Fibroblast of mammary gland (primary cell): ENCODE results near the gene CNOT1.
A peak's percentile ranks its signal among the peaks of the same experiment; 100 is the strongest.
"Not testable (repeated sequence)": the region's sequence is repeated elsewhere in the genome, so short reads cannot be mapped to it uniquely, and the experiment has no call there.

ENCODE experiments used
- DNase-seq: peaks from one replicate; pipeline ENCODE4 v3.0.0-alpha.2; 2010; ENCODE audit warnings: low read depth
- H3K4me3 ChIP-seq: 2 replicates; pipeline ENCODE4 v1.5.1; 2011; ENCODE audit warnings: low read depth, mild to moderate bottlenecking, low read length, moderate library complexity; ENCODE audit not compliant: control insufficient read depth
- TF ChIP-seq, protein P1 (sequence below): conservative IDR thresholded peaks from 2 replicates; pipeline ENCODE4 v1.5.1; 2011; ENCODE audit warnings: low read depth, low read length, inconsistent platforms; ENCODE audit not compliant: control insufficient read depth, insufficient read depth

CNOT1 gene

DNA sequence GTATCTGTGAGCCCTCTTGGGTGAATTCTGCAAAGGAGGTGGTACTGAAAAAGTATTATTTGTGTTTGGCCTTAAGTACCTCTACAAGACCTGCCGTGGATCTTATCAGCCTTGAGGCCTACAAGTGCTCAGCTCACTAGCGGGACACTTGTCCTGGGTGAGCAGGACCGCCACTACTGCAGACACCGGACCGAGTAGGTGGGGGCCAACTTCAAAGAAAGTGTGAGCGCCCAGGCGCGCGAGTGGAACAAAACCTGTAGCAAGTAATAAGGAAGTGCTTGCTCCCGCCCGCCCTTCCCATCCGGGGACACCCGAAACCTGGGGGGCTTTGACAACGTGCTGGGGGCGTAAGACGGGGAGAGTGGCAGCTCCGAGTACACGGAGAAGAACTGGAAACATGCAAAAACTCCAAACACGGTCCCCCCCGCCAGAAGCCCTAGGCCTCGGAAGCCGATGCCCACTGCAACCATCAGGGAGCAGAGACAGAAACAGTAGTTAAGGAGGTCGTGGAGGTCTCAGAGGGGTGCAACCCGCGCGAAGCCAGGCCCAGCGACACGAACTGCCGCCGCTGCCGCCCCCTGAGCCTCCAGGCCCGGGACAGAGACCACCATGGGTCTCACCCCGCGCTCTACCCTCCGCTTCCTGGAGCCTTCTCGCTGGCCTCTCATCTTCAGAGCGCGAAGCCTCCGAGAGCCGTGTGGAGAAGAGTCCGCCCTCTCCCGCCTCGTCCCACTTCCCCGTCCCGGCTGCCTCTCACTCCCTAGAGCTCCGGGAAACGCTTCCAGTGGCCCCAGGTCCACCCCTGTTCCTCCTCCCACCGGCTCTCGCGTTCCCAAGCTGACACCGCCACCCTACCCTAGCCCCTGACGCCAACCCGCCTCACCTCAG is 537 bp downstream of the CNOT1 start:
- peak; percentile 18 for DNase-seq
- TF ChIP-seq, protein P1, sequence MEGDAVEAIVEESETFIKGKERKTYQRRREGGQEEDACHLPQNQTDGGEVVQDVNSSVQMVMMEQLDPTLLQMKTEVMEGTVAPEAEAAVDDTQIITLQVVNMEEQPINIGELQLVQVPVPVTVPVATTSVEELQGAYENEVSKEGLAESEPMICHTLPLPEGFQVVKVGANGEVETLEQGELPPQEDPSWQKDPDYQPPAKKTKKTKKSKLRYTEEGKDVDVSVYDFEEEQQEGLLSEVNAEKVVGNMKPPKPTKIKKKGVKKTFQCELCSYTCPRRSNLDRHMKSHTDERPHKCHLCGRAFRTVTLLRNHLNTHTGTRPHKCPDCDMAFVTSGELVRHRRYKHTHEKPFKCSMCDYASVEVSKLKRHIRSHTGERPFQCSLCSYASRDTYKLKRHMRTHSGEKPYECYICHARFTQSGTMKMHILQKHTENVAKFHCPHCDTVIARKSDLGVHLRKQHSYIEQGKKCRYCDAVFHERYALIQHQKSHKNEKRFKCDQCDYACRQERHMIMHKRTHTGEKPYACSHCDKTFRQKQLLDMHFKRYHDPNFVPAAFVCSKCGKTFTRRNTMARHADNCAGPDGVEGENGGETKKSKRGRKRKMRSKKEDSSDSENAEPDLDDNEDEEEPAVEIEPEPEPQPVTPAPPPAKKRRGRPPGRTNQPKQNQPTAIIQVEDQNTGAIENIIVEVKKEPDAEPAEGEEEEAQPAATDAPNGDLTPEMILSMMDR, result no peak
- H3K4me3 ChIP-seq, result peak overlapping the region; percentile 95

DNA sequence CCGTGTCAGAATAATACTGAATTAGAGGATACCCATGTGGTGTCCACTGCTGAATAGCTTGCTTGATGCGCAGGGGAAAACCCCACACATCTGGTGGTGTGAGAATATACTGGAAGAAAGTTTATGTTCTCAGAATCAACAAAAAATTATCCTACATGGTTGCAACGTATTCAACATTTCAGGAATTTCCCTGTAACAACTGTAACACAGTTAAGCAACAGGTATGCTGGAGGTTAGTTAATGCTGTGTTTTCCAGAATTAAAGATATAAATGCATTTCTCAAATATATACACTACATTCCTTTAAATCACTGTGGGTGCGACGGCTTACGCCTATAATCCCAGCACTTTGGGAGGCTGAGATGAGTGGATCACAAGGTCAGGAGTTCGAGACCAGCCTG is 5.4 kb downstream of the CNOT1 start:
- TF ChIP-seq, protein P1, result no peak
- no peak overlapping the region for H3K4me3 ChIP-seq
- DNase-seq, result no peak

DNA sequence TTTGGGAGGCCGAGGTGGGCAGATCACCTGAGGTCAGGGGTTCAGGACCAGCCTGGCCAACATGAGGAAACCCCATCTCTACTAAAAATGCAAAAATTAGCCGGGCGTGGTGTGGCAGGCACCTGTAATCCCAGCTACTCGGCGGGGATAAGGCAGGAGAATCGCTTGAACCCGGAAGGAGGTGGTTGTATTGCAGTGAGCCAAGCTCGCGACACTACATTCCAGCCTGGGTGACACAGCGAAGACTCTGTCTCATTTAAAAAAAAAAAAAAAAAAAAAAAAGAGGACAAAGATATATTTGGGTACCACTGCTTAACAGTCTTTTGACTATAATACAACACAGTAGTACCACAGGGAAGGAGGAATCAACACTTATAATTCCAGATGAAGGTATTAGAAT is 9.2 kb downstream of the CNOT1 start:
- no peak overlapping the region for H3K4me3 ChIP-seq
- TF ChIP-seq, protein P1, result no peak
- no peak for DNase-seq

DNA sequence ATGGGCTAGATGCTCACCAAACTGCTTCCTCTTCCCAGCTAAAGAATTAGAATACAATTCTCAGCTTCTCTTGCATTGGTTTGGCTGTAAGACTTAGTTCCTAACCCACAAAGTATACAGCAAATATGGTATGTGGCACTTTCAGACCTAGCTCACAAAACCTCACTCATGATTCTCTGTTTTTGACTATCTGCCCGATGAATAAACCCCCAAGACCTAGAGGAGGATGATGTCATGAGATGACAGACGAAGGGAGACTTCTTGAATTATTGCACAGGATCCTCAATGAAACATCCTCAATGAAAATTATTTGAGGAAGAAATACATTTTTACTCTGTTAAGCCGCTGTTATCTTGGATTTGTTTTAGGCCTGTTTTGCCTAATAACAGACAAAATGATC is 14.3 kb downstream of the CNOT1 start:
- DNase-seq, result peak; percentile 86
- TF ChIP-seq, protein P1, result no peak
- no peak overlapping the region for H3K4me3 ChIP-seq

DNA sequence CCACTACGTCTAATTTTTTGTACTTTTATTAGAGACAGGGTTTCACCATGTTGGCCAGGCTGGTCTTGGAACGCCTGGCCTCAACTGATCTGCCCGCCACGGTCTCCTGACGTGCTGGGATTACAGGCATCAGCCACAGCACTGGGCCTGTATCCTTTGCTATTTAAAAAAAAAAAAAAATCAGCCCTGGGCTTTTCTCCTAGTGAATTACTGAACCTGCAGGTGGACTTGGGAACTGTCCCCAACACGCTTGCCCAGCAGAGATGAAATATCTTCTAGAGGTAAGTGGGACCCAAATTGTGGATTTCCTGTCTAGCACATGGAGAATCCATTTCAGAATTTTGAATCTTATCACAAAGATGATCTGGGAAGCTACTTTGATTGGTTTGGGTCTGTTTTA is 14.8 kb downstream of the CNOT1 start:
- no peak for DNase-seq
- TF ChIP-seq, protein P1, result no peak
- H3K4me3 ChIP-seq, result no peak overlapping the region

DNA sequence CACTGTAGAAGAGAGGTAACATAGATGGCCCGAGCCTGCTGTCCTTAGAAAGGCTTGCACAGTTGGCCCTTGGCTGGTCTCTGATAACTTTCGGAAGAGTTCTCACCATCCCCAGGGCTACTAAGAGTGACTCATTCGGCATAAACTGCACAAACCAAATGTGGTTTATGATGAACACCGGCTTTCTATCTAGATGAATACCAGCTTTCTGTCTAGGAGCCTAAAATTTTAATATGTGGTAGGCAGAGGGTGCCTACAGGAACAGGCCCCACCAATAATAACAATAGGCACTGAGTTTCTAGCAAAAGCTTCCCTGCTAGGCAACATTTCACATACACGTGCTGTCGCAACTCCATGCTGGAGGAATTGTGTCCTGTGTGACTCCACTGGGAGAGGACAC is 15.4 kb downstream of the CNOT1 start:
- DNase-seq, result peak; percentile 90
- TF ChIP-seq, protein P1, result no peak
- H3K4me3 ChIP-seq, result no peak overlapping the region

DNA sequence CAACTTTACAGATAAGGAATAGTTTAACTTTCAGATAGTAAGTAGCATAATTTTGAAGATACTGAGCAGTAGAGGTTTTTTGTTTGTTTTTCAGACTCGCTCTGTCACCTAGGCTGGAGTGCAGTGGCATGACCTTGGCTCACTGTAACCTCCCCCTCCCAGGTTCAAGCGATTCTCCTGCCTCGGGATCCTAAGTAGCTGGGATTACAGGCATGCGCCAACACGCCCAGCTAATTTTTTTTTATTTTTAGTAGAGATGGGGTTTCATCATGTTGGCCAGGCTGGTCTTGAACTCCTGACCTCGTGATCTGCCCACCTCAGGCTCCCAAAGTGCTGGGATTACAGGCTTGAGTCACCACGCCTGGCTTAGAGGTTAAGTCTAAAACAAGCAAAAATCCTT is 16.7 kb downstream of the CNOT1 start:
- H3K4me3 ChIP-seq, DNase-seq: not testable (repeated sequence)
